ENCODE results near the gene BUB3. TPM values are rescaled to one million over a fixed set of nuclear protein-coding genes. Genes with fewer than 3 reads are reported as not detected.
A peak's percentile ranks its signal among the peaks of the same experiment; 100 is the strongest.

Gene BUB3
- total and polyA plus RNA-seq, 2 of the 8 experiments (the other 6 are each of a cell fraction or from before 2014, with no cell fraction given), result 183 to 207 TPM

DNA sequence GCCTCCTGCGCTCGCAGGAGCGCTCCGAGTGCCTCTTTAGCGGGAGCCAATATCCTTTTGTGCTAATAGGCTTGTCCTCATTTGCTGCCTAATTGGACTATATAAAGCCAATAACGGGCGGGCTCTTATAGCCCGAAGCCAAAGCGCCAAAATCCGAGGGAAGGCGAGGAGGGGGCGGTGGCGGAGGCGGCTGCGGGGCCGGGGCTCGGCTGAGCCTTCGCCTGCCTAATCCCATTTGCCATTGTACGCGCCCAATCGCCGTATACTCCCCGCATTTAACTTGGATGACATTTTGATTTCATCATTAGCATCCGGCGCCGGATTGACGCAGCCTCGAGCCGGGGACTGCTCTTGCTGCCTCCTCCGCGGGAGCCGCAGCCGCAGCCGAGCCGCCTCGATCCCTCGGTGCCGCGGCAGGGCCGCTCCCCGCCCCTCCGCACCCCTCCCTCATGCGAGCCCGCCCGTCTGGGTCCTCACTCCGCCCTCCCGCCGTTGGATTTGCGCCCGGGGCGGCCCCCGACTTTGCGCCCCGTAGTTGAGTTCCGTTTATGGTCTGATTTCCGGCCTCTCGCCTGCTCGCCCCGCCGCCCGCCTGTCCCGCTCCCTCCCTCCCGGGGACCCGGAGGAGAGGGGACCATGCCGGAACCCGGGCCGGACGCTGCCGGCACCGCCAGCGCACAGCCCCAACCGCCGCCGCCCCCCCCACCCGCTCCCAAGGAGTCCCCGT, 18.6 kb upstream of the BUB3 start, which contains the start of gene HMX3 (continued):
- TF ChIP-seq, protein P1, sequence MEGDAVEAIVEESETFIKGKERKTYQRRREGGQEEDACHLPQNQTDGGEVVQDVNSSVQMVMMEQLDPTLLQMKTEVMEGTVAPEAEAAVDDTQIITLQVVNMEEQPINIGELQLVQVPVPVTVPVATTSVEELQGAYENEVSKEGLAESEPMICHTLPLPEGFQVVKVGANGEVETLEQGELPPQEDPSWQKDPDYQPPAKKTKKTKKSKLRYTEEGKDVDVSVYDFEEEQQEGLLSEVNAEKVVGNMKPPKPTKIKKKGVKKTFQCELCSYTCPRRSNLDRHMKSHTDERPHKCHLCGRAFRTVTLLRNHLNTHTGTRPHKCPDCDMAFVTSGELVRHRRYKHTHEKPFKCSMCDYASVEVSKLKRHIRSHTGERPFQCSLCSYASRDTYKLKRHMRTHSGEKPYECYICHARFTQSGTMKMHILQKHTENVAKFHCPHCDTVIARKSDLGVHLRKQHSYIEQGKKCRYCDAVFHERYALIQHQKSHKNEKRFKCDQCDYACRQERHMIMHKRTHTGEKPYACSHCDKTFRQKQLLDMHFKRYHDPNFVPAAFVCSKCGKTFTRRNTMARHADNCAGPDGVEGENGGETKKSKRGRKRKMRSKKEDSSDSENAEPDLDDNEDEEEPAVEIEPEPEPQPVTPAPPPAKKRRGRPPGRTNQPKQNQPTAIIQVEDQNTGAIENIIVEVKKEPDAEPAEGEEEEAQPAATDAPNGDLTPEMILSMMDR (IDR thresholded peaks at IDR 0.05; ENCODE audit: control extremely low read depth in 1 of 3, insufficient read depth in 1 of 3, low read depth in 1 of 3, low read length in 3 of 3), result no peak
- TF ChIP-seq TBP (IDR thresholded peaks at IDR 0.05; ENCODE audit: low read depth, low read length), result no peak
- no peak for TF ChIP-seq KDM5A (IDR thresholded peaks at IDR 0.05; ENCODE audit: low read length)
- TF ChIP-seq POU5F1 (IDR thresholded peaks at IDR 0.05; ENCODE audit: low read depth, low read length), result no peak
- TF ChIP-seq POLR2AphosphoS5 (IDR thresholded peaks at IDR 0.05; ENCODE audit: low read depth, low read length), result no peak
- TF ChIP-seq, protein P2, sequence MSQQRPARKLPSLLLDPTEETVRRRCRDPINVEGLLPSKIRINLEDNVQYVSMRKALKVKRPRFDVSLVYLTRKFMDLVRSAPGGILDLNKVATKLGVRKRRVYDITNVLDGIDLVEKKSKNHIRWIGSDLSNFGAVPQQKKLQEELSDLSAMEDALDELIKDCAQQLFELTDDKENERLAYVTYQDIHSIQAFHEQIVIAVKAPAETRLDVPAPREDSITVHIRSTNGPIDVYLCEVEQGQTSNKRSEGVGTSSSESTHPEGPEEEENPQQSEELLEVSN (IDR thresholded peaks at IDR 0.05), result no peak
- TF ChIP-seq EGR1 (IDR thresholded peaks at IDR 0.05; ENCODE audit: borderline replicate concordance, low read depth, low read length), result peak; percentile 61; the same call in 1 of the 2 replicates
- TF ChIP-seq CEBPB (IDR thresholded peaks at IDR 0.05; ENCODE audit: low read depth, low read length), result no peak
- no peak for TF ChIP-seq BRCA1 (IDR thresholded peaks at IDR 0.05; ENCODE audit: low read depth, low read length)
- TF ChIP-seq TAF7 (optimal IDR thresholded peaks at IDR 0.05; ENCODE audit: borderline replicate concordance, low read depth, low read length), result no peak
- 0 out of 2 replicates have a peak, but pooled peaks have one; percentile 15 for TF ChIP-seq YY1 (IDR thresholded peaks at IDR 0.05; ENCODE audit: low read depth, low read length)
- TF ChIP-seq KDM4A (IDR thresholded peaks at IDR 0.05; ENCODE audit: low read depth, low read length, severe bottlenecking), result peak; percentile 2
- TF ChIP-seq, protein P3, sequence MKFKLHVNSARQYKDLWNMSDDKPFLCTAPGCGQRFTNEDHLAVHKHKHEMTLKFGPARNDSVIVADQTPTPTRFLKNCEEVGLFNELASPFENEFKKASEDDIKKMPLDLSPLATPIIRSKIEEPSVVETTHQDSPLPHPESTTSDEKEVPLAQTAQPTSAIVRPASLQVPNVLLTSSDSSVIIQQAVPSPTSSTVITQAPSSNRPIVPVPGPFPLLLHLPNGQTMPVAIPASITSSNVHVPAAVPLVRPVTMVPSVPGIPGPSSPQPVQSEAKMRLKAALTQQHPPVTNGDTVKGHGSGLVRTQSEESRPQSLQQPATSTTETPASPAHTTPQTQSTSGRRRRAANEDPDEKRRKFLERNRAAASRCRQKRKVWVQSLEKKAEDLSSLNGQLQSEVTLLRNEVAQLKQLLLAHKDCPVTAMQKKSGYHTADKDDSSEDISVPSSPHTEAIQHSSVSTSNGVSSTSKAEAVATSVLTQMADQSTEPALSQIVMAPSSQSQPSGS (IDR thresholded peaks at IDR 0.05; ENCODE audit: low read length), result no peak
- TF ChIP-seq SIN3A (conservative IDR thresholded peaks at IDR 0.05 in 1 of 2, IDR thresholded peaks at IDR 0.05 in 1 of 2; ENCODE audit: low read depth in 1 of 2, low read length in 2 of 2), result no peak; a peak in 1 of 4 replicates
- TF ChIP-seq CHD1 (IDR thresholded peaks at IDR 0.05; ENCODE audit: low read depth, low read length), result no peak
- no peak for TF ChIP-seq SP2 (IDR thresholded peaks at IDR 0.05; ENCODE audit: low read length)
- TF ChIP-seq SAP30 (IDR thresholded peaks at IDR 0.05; ENCODE audit: insufficient read depth, insufficient replicate concordance, low read length), result no peak
- TF ChIP-seq SRF (IDR thresholded peaks at IDR 0.05; ENCODE audit: low read depth, low read length), result peak; percentile 81
- TF ChIP-seq KDM1A (IDR thresholded peaks at IDR 0.05; ENCODE audit: borderline replicate concordance, low read length), result 0 out of 2 replicates have a peak, but pooled peaks have one; percentile 52
- TF ChIP-seq TEAD4 (IDR thresholded peaks at IDR 0.05; ENCODE audit: low read depth, low read length), result no peak

Data from H1 (cell line).